HG03439 (cell line): Measurements from ENCODE around the gene LRRC61.

Experiments used
- ATAC-seq: cut with Tn5 transposase; IDR thresholded peaks from one replicate; pipeline ENCODE4 v1.9.1; 2021; ENCODE audit warnings: mild to moderate bottlenecking, moderate library complexity; ENCODE audit not compliant: unreplicated experiment

LRRC61 gene

DNA sequence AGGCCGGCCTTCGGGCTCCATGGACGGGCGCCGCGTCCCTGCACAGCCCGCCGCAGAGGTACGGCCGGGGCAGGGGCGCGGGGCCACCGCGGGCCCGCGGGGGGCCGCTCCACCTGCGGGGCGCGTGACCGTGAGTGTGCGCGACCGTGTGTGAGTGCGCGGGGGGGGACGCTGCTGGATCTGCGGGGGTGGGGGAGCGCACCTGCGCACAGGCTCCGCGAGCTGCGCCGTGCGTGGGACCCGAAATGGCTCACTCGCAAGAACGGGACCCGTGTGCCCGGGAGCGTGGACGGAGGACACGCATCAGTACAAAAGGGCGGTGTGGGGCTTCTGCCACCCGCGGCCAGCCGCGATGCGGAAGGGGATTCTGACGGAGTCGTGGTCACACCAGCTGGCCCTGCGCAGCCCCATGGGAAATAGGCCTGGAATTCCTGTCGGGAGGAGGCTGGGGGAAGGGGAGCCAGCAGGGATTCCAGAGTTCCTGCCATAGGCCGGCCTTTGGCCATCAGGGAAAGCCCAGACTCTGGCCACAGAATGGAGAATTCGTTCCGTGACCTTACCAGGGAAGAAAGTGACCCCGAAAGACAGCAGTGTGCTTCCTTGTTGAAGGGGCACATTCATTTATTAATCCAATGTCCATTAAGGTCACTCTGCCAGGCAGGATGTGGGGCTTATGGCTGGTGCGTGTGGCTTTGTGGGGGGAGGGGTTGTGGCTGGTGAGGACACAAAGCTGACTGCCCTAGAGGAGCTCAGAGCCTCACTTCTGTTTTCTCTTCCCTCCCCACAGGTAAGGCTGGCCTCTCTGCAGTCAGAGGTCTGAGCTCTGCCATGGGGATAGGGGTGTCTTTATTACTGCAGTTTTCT lies 46.0 kb downstream of the LRRC61 start:
- peak; percentile 21 for ATAC-seq

GRCh38 chr7:150369748-150370501 lies 46.8 kb downstream of the LRRC61 start:
- ATAC-seq: no peak

- no peak for ATAC-seq
These were observed 47.5 kb downstream of the LRRC61 start for GRCh38 chr7:150370612-150371071.

DNA sequence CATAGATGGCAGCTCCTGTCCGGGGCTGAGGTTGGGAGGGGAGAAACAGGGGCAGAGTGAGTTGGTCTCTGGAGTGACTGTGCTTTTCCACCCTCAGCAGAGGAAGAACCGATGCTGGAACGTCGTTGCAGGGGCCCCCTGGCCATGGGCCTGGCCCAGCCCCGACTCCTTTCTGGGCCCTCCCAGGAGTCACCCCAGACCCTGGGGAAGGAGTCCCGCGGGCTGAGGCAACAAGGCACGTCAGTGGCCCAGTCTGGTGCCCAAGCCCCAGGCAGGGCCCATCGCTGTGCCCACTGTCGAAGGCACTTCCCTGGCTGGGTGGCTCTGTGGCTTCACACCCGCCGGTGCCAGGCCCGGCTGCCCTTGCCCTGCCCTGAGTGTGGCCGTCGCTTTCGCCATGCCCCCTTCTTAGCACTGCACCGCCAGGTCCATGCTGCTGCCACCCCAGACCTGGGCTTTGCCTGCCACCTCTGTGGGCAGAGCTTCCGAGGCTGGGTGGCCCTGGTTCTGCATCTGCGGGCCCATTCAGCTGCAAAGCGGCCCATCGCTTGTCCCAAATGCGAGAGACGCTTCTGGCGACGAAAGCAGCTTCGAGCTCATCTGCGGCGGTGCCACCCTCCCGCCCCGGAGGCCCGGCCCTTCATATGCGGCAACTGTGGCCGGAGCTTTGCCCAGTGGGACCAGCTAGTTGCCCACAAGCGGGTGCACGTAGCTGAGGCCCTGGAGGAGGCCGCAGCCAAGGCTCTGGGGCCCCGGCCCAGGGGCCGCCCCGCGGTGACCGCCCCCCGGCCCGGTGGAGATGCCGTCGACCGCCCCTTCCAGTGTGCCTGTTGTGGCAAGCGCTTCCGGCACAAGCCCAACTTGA lies 48.2 kb downstream of the LRRC61 start:
- ATAC-seq: no peak

DNA sequence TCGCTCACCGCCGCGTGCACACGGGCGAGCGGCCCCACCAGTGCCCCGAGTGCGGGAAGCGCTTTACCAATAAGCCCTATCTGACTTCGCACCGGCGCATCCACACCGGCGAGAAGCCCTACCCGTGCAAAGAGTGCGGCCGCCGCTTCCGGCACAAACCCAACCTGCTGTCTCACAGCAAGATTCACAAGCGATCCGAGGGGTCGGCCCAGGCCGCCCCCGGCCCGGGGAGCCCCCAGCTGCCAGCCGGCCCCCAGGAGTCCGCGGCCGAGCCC lies 48.8 kb downstream of the LRRC61 start:
- ATAC-seq: no peak

GRCh38 chr7:150372271-150373048 lies 49.3 kb downstream of the LRRC61 start:
- ATAC-seq: no peak

DNA sequence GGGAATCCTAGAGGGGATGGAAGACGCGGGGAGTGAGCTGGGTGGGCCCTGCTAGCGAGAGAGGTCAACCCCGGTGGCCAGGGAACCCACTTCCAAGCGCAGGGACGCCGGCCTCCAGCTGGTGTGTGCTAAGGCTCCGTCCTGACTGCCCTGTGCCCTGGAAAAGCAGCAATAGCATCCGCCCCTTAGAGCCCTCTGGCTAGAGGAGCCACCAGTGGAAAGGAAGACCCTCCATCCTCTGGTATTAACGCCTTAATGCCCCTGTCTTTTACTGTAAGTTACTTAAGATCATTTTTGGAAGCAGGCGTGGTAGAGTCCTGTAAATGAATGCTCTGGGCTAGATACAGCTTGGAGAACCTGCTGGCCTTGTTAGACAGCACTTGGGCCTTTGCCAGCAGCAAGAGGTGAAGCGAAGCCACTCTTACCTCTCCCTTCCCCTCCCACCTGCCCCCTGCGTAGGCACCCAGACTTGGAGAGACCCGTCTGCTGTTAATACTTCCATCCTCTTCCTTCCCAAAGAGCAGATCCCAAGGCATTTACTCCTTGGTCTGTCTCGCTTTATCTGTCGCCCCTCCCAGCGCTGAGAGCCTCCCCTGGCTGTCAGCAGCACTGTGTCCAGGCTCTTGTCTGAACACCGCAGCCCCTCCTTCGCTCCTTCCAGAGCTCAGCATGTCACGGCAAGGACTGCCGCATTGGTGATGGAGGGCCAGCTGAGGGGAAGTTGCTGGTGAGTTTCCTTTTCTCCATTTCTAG lies 50.1 kb downstream of the LRRC61 start:
- ATAC-seq: no peak

- no peak for ATAC-seq
These were observed 50.9 kb downstream of the LRRC61 start for GRCh38 chr7:150374026-150374425.

DNA sequence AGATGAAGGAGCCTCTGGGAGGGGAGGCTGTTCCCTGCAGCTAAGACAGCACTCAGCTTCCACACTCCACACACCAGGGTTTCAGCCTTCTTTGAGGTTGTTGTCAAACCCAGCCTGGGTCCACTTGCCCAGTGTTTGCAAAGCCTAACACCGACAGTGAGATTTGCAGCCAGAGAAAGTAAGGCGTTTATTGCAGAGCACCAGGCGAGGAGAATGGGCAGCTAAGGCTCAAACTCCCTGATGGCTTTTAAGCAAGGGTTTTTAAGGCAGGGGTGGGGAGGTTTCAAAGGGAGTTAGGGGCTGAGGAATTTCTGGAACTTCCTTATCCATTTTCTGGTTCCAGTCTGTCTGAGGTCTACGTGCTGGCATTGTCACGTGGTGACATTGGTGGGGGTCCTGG lies 51.3 kb downstream of the LRRC61 start:
- ATAC-seq: no peak

GRCh38 chr7:150375662-150376521 lies 52.7 kb downstream of the LRRC61 start:
- peak; percentile 19 for ATAC-seq

DNA sequence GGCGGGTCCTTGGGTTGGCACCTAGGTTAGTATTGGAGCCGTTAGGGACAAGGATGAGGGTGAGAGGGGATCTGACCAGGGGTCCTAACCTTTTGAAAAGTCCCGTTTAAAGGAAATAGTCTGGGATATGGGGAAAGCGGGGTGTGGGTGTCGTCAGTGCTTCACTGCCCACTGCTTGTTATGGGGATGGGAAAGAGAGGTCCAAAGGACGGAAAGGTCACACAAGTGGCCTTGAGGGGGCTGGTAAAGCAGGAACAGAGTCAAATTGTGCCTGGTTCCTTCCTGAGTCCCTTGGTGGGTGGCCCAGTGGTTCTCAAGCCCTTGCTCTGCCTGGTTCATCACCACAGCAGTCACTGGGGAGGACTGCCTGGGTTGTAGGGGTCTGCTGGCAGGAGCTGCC lies 53.4 kb downstream of the LRRC61 start:
- no peak for ATAC-seq

- ATAC-seq: no peak
These were observed 54.0 kb downstream of the LRRC61 start for GRCh38 chr7:150377196-150377595.

DNA sequence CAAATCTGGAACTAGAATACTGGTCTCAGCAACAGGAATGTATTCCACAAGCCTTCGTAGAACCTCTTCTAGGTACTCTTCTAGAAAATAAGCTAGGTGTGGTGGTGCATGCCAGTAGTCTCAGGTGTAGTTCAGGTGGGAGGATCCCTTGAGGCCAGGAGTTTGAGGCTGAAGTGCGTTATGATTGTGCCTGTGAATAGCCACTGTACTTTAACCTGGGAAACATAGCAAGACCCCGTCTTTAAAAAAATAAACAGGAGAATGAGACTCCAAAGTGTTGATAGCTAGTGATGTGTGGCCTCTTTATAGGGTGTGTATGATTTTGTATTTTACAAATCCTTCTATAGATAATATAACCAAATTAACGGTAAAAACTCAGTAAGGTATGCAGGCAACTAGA lies 54.5 kb downstream of the LRRC61 start:
- ATAC-seq: no peak

DNA sequence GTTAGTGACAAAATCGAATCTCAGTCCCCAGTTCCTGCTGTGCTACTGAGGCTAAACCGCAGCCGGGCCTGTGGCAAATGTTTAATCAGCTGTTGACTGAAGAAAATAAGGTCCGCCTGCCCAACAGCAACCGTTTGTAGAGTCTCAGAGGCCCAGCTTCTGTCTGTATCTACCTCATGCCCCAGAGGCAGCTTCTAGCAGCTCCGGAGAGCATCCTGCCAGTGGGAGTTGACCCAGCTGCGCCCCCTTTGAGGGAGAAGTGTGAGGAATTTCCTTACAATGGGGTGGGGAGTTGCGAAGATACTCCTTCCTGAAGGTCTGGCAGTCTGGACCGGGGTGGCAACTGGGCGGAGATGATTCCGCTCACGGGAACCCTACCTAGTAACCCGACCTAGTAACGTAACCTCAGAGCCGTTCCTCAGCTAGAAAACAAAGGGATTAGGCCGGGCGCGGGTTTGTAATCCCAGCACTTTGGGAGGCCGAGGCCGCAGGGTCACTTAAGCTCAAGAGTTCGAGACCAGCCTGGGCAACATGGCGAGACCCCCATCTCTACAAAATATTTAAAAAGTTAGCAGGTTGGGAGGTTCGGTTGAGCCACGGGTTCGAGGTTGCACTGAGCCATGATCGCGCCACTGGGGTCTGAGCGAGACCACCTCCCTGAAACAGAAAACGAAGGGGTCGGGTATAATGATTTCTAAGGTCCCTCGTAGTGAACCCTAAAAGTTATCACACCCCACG lies 55.1 kb downstream of the LRRC61 start:
- ATAC-seq: no peak

DNA sequence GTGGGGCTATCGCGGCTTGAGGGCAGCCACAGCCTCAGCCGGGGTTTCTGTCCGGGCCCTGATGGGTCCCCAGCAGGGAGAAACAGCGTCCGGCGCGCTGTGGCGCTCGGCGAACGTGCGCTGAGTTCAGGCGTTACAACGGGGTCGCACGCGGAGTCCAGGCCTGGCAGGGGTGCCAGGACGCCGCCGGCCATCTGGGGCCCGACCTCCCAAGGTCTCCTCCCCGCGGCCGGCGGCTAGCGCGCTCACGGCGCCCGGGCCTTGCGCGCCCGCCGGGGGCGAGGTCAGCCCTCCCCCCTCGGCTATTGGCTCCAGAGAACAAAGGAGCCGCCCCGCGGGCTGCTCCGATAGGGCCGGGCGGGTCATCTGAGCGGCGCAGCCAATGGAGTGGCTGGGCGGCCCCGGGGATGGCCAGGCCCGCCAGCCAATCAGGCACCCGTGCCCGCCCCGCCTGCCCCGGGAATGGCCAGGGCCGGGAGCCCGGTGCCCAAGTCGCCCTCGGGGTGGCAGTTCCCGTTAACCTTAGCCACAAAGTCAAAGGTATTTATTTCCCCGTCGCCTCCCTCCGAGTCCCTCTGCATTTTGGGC lies 55.8 kb downstream of the LRRC61 start, which contains the start of gene ZNF775:
Gene ZNF775, plus strand, starts transcription at position 478 of the 588 bp plus-strand sequence. CDS start 9,141 bp downstream, outside the sequence.
- peak; percentile 78 for ATAC-seq

- peak; percentile 3 for ATAC-seq
These were observed 56.6 kb downstream of the LRRC61 start for GRCh38 chr7:150379441-150380379.

DNA sequence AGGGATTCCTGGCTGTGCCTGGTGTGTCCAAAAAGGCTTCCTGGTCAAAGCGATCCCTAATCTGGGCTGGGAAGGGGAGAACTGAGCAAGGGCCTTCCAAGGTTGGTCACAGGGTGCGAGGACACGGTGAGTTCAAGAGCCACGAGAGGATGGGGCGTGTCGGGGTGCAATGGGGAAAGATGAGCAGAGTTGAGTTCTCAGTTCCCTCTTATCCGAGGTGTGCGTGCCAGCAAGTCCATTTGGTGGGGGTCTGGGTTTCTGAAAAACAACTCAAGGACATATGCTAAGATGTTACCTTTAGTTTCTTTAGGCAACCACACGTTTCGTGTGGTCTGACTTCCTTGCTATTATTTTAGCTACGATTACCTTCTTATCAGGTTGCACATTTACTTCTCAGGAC lies 57.3 kb downstream of the LRRC61 start:
- ATAC-seq: no peak
